RWPE2 (cell line): Measurements from ENCODE around the gene C2CD2.
A peak's percentile ranks its signal among the peaks of the same experiment; 100 is the strongest.

Experiments
- ATAC-seq: fragments of 200-7000 bp; cut with Tn5 transposase; 3 replicates; pipeline ENCODE4 v1.9.1; 2021; ENCODE audit warnings: low read depth
- DNase-seq: peaks from one replicate; pipeline ENCODE4 v3.0.0-alpha.2; 2020; ENCODE audit warnings: low spot score
- H3K27ac ChIP-seq: fragments of 450-650 bp; 2 replicates; pipeline ENCODE4 v1.5.1; 2017; ENCODE audit warnings: mild to moderate bottlenecking; ENCODE audit not compliant: poor library complexity, severe bottlenecking
- H3K27me3 ChIP-seq: fragments of 250-450 bp; sonication (Bioruptor Pico); 2 replicates; pipeline ENCODE4 v1.5.1; 2021; ENCODE audit warnings: mild to moderate bottlenecking, moderate library complexity; ENCODE audit not compliant: insufficient read depth, poor library complexity, severe bottlenecking
- H3K36me3 ChIP-seq: fragments of 250-450 bp; sonication (Bioruptor Pico); 2 replicates; pipeline ENCODE4 v1.5.1; 2020; ENCODE audit warnings: low read depth, mild to moderate bottlenecking, moderate library complexity
- H3K4me1 ChIP-seq: fragments of 250-450 bp; sonication (Bioruptor Pico); 2 replicates; pipeline ENCODE4 v1.5.1; 2021; ENCODE audit warnings: mild to moderate bottlenecking, moderate library complexity; ENCODE audit not compliant: insufficient read depth, poor library complexity, severe bottlenecking
- H3K4me3 ChIP-seq: fragments of 250-450 bp; sonication (Bioruptor Pico); 2 replicates; pipeline ENCODE4 v1.5.1; 2021; ENCODE audit warnings: mild to moderate bottlenecking, moderate library complexity; ENCODE audit not compliant: severe bottlenecking
- H3K9me3 ChIP-seq: fragments of 250-450 bp; sonication (Bioruptor Pico); 2 replicates; pipeline ENCODE4 v1.5.1; 2021; ENCODE audit warnings: mild to moderate bottlenecking, moderate library complexity; ENCODE audit not compliant: severe bottlenecking
- CTCF ChIP-seq: fragments of 450-650 bp; IDR thresholded peaks from one replicate; pipeline ENCODE4 v1.5.1; 2017; ENCODE audit warnings: mild to moderate bottlenecking, moderate library complexity; ENCODE audit not compliant: poor library complexity, severe bottlenecking

Gene C2CD2

GRCh38 chr21:41954654-41955499, 1.1 kb upstream of the C2CD2 start:
- Histone ChIP-seq H3K4me3 (no peak overlapping the region), H3K9me3 (no peaks in the 10 kb centered on the region), H3K4me1 (peaks cover 34% of the 10 kb centered on the region), H3K27me3 (no peaks in the 10 kb centered on the region), H3K36me3 (no peaks in the 10 kb centered on the region; the same call in 1 of the 2 replicates), H3K27ac (peak overlapping the region; percentile 92)
- no peak for ATAC-seq
- no peak for TF ChIP-seq CTCF
- no peak for DNase-seq

- H3K36me3 ChIP-seq: no peaks in the 10 kb centered on the region; the same call in 1 of the 2 replicates
- H3K27ac ChIP-seq: peak overlapping the region; percentile 40
- TF ChIP-seq CTCF: no peak
- peak overlapping the region; percentile 63 for H3K4me3 ChIP-seq
- no peaks in the 10 kb centered on the region for H3K27me3 ChIP-seq
- peak; percentile 8; the same call in 2 of the 3 replicates for ATAC-seq
- DNase-seq: no peak
- no peaks in the 10 kb centered on the region for H3K9me3 ChIP-seq
- peaks cover 24% of the 10 kb centered on the region for H3K4me1 ChIP-seq
Measured at GRCh38 chr21:41953249-41953830, 478 bp downstream of the C2CD2 start.

- no peaks in the 10 kb centered on the region for H3K9me3 ChIP-seq
- no peaks in the 10 kb centered on the region; the same call in 1 of the 2 replicates for H3K36me3 ChIP-seq
- H3K4me1 ChIP-seq: peaks cover 17% of the 10 kb centered on the region
- peak overlapping the region; percentile 63 for H3K4me3 ChIP-seq
- ATAC-seq: peak; percentile 15; the same call in 1 of the 3 replicates
- H3K27ac ChIP-seq: peak overlapping the region; percentile 40
- H3K27me3 ChIP-seq: no peaks in the 10 kb centered on the region
- DNase-seq: no peak
- no peak for TF ChIP-seq CTCF
Measured at GRCh38 chr21:41952568-41953248, 1.1 kb downstream of the C2CD2 start.

GRCh38 chr21:41951876-41952567, 1.8 kb downstream of the C2CD2 start:
- H3K4me1 ChIP-seq: peaks cover 10% of the 10 kb centered on the region
- no peak overlapping the region for H3K4me3 ChIP-seq
- no peaks in the 10 kb centered on the region; the same call in 1 of the 2 replicates for H3K36me3 ChIP-seq
- no peak for TF ChIP-seq CTCF
- no peaks in the 10 kb centered on the region for H3K9me3 ChIP-seq
- H3K27ac ChIP-seq: no peak overlapping the region
- DNase-seq (no peak), ATAC-seq (no peak)
- no peaks in the 10 kb centered on the region for H3K27me3 ChIP-seq
